ENCODE measurements around the gene C13orf46. TPM values are rescaled to one million over a fixed set of nuclear protein-coding genes. Genes with fewer than 3 reads are reported as not detected.

The C13orf46 gene
- total RNA-seq, 2 donors from 2014 or later = 0.75 to 3.4 TPM

GRCh38 chr13:114012141-114012540 lies 38.3 kb upstream of the C13orf46 start:
- ATAC-seq = no peak
- DNase-seq = no peak
- intact Hi-C loops (cut with DNase I, micrococcal nuclease) = no loop called here

DNA sequence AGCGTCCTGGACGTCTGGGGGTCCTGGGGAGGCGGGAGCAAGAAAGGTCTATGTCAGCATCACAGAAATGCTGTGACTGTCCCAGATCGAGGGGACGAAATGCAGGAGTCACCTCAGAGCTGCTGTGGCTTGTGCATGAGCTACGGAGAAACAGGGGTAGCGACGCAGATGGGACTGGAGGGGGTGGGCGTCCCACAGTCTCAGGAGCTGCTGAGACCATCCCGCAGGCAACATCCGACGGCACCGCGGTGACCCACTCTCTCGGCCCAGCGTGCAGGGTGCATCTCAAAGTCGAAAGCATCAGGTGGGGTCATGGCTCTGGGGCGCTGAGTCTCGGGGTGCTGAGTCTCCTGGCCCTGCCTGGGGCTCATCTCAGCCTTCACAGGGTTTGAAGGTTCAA lies 37.4 kb upstream of the C13orf46 start:
- DNase-seq = peak in 1 of 2 donors; percentile 20
- ATAC-seq = no peak
- intact Hi-C loops (cut with DNase I, micrococcal nuclease) = no loop called here

DNA sequence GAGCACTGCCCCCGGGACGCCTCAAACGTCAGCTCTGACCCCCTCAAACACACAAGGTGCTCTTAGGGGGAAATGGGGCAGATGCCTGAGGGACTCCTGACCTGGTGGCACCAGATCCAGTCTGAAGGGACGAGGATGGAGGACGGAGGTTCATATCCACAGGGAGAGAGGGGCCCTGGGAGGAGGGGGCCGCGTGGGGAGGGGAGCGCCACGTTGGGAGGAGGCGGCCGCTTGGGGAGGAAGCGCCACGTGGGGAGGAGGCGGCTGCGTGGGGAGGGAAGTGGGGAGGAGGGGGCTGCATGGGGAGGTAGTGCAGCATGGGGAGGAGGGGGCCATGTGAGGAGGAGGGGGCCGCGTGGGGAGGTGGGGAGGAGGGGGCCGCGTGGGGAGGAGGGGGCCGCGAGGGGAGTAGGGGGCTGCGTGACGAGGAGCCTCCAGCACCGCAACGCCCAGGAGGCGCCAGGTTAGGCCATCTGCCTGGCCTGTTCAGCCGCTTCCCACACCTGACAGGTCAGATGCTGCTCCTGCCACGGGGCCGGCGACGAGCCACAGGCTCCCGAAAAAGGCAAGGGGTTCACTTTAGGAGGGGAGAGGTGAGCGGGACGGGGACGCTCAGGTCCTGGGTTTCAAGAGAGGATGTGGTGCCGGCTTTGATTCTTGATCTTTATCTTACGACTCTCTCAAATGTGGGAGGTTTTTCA lies 36.7 kb upstream of the C13orf46 start:
- peak in 1 of 2 donors; percentile 21 for DNase-seq
- intact Hi-C loops (cut with DNase I, micrococcal nuclease) = no loop called here
- no peak for ATAC-seq

DNA sequence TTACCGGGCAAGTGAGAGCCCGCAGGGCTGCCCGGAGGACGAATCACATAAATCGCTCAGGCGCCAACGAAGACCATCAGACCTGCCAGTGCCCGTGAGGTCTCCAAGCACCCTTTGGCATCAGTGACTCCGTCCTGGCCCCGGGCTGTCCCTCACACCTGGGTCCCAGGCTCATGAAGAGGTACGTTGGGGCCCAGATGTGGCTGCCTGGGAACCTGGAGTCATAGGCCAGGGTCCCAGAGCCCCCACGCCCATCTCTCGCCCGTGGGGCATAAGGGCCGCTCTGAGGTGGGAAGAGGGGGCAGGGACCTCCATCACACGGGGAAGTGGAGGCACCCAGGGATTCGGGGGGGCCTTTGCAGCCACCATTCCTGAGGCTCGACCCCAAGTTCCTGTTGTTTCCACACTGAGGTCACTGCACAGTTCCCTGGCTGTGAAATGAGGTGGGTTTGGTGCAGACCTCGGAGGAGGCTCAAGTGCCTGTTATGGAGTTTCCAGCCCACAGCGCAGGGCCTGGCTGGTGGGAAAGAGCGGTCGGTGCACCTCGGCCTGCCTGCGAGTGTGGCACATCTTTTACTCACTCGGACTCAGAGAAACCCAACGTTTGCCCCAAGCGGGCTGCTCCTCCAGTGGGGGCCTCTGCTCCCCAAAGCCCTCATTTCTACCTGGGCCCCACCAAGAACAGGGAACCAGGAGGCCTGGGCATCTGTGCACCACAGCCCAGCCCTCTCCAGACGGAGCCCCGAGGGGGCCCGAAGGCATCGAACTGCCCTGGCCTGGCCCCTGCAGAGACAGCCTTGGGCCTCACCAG lies 35.9 kb upstream of the C13orf46 start:
- intact Hi-C loops (cut with DNase I, micrococcal nuclease) = no loop called here
- ATAC-seq (no peak), DNase-seq (peak in 1 of 2 donors; percentile 19)

DNA sequence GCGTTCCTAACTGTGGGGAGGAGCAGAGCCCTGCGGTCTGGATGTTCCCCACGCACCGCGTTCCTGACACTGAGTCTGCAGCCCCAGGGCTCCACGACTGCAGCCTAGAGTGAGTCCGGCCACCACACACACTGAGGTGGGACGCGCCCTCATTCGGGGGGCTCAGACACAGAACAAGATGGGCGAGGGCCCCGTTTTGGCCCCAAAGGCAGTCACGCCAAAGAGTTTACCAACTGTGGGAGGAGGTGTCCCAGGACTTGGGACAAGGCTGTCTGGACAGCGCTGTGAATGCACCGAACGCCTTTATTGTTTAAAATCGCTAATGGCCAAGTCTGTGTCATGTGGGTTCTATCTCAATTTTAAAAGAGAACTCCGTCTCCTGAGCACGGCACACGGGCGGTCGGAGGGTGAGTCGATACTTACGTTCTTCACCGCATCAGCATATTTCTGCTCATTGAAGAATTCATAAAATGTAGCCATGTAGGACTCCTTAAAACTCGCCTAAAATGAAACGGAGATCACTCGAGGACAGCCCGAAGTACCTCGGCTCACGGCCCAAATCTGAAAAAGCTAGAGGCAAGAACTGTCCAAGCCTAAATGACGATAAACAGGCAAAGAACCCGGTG lies 35.2 kb upstream of the C13orf46 start:
- intact Hi-C loops (cut with DNase I, micrococcal nuclease) = no loop called here
- peak in 1 of 2 donors; percentile 12 for DNase-seq
- no peak for ATAC-seq

GRCh38 chr13:114007566-114007965 lies 33.7 kb upstream of the C13orf46 start:
- DNase-seq (peak in 1 of 2 donors; percentile 12), ATAC-seq (no peak)
- intact Hi-C loops (cut with DNase I, micrococcal nuclease) = no loop called here

GRCh38 chr13:114005206-114005724 lies 31.4 kb upstream of the C13orf46 start:
- ATAC-seq (no peak), DNase-seq (peak in 1 of 2 donors; percentile 18)
- intact Hi-C loops (cut with DNase I, micrococcal nuclease) = no loop called here

DNA sequence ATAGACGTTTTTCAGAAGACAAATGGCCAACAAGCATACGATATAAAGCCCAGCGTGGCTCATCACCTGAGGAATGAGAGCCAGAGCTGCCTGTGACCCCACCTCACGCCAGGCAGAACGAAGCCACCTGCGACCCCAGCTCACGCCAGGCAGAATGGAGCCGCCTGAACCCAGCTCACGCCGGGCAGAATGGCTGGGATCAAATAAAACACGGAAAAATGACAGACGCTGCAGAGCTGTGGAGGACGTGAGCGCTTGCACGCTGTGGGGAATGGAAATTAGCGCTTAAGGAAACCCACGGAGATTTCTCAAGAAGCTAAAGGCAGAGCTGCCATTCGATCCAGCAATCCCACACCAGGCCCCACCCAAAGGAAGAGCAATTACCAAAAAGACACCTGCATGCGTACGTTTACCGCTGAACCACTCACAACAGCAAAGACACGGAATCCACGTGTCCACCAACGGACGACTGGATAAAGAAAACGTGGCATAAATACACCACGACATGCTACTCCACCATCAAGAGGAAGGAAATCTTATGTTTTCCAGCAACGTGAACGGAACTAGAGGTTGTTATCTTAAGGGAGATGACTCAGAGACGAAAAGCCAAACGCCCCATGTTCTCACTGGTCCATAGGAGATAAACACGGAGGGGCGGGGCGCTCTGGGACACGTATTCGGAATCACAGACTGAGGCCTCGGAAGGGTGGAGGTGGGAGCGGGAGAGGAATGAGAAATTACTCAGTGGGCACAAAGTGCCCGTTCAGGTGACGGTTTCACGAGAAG lies 30.7 kb upstream of the C13orf46 start:
- intact Hi-C loops (cut with DNase I, micrococcal nuclease) = no loop called here
- DNase-seq = peak in 1 of 2 donors; percentile 14
- ATAC-seq = no peak

- DNase-seq (peak in 1 of 2 donors; percentile 14), ATAC-seq (no peak)
- intact Hi-C loops (cut with DNase I, micrococcal nuclease) = no loop called here
These were observed 29.0 kb upstream of the C13orf46 start for GRCh38 chr13:114002771-114003321.

DNA sequence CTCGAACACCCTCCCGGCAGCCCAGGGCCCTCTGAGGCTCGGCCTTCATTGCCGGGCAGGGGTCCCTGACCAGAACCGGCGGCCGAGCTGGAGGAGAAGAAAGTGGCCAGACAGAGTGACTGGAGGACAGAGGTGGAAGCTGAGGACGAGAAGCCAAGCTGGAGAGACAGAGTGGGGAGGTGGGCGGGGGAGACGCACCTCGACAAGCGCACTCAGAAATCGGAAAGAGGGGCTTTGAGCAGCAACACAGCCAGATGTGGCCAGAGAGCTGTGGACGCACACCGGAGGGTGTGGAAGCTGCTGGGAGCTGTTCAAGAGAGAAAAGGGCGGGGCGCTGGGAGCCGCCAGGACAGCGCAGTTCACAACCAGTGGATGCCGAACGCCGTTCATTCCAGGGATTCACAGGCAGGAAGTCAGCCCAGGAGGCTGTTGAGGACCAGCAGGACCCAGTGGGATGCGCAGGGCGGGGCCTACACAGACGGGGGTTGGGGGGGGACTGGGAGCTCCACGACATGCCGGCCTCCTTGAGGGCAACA lies 28.2 kb upstream of the C13orf46 start:
- intact Hi-C loops (cut with DNase I, micrococcal nuclease) = no loop called here
- ATAC-seq (peak; percentile 96), DNase-seq (peak; percentile 51 to 71)

GRCh38 chr13:114001331-114002008 lies 27.6 kb upstream of the C13orf46 start:
- ATAC-seq = no peak
- DNase-seq = peak in 1 of 2 donors; percentile 21
- intact Hi-C loops (cut with DNase I, micrococcal nuclease) = no loop called here

GRCh38 chr13:114000151-114001040 lies 26.5 kb upstream of the C13orf46 start:
- intact Hi-C loops (cut with DNase I, micrococcal nuclease) = no loop called here
- DNase-seq = no peak
- ATAC-seq = no peak

GRCh38 chr13:113999618-113999910 lies 25.7 kb upstream of the C13orf46 start:
- no peak for ATAC-seq
- no peak for DNase-seq
- intact Hi-C loops (cut with DNase I, micrococcal nuclease) = no loop called here

DNA sequence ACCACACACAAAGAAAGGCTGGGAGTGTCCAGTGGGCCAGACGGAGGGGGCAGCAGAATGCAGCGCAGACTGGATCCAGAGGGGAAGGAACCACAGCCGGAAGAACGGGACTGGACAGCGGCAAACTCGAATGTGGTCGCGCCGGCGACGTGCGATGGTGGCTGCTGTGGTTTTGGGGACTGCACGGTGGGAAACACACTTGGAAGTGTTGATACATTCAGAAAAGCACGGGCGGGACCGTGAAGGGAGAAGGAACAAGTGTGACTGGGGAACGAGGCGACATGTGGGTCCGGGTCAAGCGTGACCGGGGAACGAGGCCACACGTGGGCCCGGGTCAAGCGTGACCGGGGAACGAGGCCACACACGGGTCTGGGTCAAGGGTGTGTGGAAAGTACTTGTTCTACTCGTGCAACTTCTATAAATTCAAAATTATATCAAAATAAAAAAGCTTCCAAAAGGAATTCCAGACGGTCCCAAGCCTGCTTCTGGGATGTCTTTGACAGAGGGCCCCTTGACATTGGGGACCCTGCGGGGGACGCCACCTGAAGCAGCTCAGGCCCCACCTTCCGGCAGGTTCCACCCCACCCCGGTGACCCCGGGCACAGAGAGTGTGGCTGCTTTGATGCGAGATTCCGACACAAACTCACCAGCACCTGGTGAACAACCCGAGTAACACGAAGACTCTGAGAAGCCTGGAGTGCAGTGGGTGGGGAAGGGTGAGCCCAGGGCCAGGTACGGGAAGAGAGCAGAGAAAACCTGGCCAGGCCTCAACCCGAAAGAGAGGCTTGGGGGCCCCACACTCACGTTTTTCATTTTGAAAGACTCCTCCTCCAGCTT lies 25.1 kb upstream of the C13orf46 start:
- intact Hi-C loops (cut with DNase I, micrococcal nuclease) = no loop called here
- no peak for DNase-seq

GRCh38 chr13:113997845-113998751 lies 24.2 kb upstream of the C13orf46 start:
- intact Hi-C loops (cut with DNase I, micrococcal nuclease) = no loop called here
- ATAC-seq = no peak
- peak in 1 of 2 donors; percentile 50 for DNase-seq

More for the DNA sequence above, 25.1 kb upstream of the C13orf46 start:
- no peak for ATAC-seq
